AG08396 (cell line): Measurements from ENCODE around the gene OR2AE1.

ENCODE experiments used
- DNase-seq: peaks from one replicate; pipeline ENCODE4 v3.0.0; 2012; ENCODE audit warnings: low spot score, mixed read lengths

Gene OR2AE1

DNA sequence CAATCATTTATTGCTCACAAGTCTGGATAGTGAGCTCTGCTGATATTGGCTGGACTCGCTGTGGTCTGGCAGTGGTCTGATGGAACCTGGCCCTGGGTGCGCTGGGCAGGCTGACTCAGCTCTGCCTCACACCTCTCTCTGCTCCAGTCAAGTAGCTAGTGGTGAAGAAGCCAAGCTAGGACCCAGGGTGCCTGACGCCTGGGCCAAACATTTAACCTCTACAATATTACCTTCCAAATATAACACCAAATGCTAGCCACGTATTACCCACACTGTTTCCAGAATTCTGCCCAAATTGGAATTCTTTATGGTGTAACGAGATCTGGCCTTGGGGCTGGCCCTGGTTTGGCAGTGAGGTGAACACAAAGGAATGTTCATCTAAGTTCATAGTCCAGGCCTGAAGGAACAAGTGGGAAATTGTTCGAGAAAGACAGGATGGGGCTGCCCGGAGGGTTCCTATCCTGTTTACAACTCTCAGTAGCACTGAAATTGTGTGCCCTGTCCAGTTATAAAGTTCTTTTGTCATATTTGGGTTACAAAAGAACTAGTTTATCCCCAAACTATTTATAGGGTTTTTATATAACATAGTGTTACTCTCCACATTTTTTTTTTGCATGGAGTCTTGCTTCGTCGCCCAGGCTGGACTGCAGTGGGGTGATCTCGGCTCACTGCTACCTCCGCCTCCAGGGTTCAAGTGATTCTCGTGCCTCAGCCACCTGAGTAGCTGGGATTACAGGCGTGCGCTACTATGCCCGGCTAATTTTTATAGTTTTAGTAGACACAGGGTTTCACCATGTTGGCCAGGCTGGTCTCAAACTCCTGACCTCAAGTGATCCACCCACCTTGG lies 16.3 kb downstream of the OR2AE1 start:
- DNase-seq = peak; percentile 75

DNA sequence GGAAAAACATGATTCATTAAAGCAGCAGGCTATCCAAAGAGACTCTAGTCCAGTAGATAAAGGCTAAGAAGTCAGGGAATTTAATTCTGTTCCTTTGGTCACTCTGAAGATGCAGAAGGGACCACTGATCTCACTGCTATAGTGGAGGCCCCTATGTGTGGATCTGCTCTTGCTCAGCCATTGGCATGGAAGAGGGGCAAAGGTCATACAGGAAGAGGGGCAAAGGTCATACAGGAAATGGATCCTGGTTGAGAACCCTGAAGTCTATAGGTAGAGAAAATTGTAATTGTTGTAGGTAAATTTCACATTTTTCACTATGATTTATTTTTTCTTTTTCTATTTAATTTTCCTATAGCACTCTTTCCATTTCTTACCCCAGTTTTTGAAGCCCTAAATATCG lies 21.6 kb downstream of the OR2AE1 start:
- no peak for DNase-seq

DNA sequence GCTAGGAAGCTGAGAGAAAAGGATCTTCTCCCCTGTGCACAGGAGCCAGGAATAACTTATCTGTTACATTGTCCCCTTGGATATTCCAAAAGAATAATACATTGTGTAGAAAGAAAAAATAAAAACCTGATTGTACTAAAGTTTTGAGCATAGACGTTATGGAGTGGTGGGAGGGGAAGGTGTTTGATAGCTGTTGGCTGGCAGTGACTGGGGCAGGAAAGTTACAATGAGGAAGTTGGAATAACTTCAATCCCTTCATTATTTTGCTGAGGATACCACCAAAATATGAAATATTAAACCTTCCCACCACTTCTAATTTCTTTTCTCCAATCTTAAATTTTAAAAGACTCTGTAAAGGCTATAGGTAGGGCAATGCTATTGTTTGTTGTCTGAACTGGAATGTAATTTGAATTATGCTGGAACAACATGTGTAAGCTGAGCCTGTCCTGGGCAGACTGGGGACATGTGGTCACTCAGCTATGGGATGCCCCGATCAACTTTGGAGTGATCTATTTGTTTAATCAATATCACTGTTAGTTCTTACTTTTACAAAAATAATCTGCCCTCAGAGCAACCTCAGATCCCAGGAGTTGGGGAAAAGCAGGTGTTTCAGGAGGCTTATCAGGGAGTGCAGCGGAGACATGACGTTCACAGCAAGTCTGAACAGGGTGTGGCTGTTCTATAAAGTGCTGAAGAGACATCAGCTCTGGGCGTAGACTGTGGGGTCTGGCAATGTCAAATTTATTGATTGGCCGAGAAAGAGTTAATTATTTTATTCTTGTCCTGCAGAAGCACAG lies 28.2 kb downstream of the OR2AE1 start:
- no peak for DNase-seq

DNA sequence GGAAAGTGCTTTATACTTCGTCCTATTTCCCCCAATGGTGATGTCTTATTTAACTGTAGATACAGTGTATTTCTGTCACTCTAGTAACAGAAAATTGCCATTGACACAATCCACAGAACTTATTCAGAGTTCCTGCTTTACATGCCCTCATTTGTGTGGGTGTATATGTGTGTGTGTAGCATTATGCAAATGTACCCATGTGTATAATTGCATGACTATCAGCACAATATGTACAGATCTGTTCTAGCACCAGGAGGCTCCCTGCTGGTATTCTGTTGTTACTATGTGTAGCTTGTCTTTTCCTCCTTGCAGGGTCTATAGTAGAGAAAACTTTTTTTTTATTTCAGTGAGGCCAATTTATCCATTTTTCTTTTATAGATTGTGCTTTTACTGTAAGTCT lies 32.5 kb downstream of the OR2AE1 start:
- no peak for DNase-seq

DNA sequence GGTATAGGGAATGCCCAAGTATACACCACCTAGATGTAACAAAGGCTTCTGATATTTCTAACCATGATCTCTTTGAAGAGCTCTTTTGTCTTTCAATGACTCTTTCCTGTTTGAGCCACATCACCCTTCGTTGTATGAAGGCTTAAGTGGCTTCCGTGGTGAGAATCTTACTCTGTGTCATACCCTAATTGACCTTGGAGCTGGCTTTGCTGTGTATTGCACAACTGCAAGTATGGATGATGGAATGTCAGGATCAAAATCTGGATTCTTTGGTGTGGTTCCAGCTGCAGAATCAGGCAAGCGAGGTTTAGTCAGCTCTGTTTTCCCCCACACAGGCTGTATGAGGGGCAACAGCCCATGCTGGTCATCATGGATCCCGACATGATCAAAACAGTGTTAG lies 33.0 kb downstream of the OR2AE1 start:
- DNase-seq = no peak

DNA sequence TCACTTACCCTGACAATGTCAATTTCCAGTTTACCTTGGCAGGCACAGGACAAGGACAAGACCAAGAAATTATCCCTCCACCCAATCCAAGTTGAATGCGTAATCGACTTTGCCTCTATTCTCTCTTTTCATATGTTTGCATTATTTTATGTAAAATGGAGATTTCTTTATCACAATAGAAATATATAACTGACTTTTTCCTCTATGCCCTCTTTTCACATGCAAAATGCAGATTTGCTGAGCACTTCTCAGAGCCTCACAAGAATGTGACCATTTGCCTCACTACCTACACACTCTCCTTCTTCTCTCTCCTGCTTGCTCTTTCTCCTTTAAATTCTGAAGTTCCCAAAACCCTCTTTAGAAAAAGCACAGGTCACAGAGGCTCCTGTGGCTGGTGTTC lies 33.9 kb downstream of the OR2AE1 start:
- DNase-seq = no peak

DNA sequence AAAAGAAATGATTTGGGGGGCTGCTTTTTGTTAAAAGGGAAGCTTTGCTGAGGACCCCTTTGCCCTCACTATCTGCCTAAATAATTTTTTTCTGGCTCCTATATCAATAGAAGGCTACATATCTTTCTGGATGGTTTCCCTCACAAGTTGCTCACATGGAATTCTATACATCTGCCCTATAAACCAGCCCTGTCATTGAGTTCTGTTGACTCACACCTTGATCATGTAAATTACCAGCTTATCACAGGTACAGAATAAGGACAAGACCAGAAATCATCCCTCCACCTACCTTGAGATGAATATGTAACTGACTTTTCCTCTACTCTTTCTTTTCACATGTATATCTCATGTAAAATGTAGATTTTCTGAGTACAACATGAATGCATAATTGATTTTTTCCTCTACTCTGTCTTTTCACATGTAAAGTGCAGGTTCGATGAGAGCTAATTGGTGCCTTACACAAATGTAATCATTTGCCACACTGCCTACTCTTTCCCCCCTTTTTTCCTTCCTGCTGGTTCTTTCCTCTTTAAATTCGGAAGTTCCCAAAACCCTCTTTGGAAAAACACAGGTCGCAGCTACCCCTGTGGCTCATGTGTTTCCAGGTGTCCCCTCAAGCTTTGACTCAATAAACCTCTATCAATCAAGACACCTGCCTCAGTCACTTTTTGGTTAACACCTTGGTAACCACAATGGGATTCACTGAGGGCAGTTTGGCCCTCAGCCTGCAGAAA lies 36.5 kb downstream of the OR2AE1 start:
- DNase-seq = no peak

DNA sequence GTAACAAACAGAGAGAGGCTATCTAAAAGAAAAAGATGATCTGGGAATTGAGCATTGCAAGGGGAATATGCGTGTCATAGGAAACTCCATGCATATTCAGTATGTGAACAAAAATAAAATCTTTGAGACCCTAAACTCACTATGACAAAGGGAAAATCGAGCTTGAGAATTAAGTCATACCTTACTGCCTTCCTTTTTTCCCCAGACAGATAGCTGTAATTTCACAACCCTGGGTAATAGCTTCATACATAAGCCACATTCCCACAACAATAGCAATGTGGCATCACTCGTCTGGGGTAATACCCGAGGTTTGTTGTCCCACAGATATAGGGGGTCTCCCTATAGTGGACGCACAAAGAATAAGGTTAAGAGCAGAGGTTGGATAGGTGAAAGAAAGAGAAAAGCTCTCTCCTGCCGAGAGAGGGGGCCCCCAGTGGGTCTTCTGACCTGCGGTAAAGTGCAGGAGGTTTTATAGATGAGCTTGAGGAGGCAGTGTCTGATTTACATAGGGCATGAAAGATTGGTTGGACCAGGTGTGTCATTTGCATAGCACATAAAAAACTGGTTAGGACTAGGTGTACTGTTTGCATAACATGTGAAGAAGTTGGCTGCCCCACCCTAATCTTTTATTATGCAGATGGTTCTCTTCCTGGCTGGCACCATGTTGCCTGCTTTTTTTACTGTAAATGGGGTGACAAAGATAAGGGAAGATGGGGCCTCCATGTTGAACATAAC lies 37.4 kb downstream of the OR2AE1 start:
- DNase-seq = no peak

DNA sequence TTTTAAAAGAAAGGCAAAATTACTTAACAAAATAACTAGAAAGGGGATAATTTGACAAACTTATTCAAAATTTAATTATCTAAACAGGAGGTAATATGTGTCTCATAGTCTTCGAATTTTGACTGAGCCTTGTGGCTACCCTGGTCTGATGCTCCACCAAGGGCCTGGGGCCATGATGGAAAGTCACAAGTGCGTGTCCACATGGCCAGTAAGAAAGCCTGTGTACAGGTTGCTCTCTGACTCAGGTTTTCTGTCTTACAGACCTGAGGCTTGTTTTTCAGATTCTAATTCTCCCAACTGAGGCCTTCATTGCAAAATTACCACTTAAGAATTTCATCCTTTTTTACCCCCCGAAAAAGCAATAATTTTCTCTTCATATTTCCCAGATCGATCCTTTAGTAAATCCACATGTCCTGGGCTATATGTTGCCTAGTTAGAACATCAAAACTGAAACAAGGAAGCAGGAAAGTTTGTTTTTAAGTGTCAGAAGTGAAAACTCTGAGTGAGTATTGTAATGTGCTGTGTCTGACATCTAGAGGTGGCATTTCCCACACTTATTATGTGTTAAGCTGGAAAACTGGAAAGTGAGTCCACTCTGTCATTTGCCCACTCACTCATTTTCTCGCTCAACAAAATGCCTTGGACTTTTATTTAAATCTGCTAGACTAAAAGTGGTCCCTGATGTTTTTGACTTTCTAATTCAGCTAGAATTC lies 39.0 kb downstream of the OR2AE1 start:
- DNase-seq = no peak

DNA sequence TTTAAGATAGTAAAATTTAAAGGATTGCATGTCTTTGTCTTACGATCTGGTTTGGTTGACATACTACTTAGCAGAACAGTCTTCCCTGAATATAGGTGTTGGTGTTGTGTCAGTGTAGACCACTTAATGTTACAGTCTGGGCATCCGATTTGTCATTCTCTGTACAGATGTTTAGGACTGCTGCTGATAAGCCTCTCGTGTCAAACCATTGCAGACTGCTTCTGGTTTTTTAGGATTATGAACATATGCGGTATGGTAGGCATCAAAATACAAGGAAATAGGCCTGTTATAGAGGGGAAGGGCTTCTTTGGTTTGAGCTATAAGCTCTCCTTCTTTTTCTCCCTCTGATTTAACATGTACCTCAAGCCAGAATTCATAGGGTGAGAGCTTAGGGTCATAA lies 41.6 kb downstream of the OR2AE1 start:
- no peak for DNase-seq

DNA sequence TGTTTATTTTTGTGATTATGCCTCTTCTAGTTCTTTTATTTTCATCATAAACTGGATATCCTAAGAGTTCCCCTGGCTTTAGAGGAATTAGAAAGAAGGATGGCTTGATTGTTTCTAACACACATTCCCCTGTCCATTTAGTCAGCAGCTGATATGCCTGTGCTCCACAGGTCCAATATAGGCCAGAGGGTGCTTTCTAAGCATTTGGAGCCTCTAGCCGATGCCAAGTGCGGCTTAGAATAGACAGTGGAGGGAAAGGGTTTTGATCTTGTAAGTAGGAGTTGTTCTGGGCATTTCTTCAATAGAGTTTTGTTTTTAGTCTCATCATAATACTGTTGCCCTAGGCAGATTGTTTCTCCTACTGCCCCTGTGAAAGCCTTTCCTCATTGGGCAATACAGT lies 42.5 kb downstream of the OR2AE1 start:
- no peak for DNase-seq

DNA sequence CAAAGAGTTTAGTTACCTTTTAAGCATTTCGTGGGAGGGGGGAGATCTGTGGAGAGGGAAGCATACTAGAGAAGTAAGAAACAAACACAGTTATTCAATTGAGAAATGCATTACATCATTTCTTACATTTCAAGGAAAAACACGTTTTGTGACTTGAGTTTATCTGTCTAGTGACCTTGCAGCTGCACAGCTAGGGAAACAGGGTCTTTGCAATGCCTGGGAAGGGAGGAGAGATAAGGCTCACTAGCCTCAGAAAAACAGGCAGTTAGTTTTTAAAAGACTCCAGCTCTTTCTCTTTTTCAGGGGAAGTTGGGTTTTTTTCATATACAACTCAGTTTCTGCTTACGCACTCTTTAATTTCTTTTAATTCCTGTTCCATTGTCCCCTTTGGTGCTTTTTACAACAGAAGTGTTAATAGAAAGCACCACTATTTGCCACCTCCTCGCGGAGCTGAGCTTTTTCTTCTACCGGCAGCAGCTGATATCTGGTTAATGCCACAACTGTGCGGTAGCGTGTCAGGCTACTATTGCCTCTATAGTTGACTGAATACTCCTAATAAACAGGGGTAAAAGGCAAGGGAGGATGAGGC lies 43.5 kb downstream of the OR2AE1 start:
- no peak for DNase-seq

DNA sequence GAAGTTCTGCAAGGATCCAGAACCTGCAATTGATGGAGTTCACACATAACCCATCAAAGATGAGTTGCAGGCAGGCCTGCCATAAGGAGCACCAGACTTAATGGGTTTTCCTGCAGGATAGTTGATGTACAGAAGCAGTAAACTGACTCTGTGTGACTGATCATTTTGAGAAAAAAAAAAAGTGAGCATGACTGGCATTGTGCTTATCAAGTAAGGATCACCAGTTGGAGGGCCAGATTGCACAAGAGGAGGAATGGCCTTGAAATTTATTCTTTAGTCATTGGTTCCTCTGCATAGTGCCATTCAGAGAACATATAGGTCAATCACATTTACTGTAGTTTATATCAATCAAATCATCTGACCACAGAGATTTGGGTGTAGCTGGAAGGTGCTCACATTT lies 45.2 kb downstream of the OR2AE1 start:
- no peak for DNase-seq

DNA sequence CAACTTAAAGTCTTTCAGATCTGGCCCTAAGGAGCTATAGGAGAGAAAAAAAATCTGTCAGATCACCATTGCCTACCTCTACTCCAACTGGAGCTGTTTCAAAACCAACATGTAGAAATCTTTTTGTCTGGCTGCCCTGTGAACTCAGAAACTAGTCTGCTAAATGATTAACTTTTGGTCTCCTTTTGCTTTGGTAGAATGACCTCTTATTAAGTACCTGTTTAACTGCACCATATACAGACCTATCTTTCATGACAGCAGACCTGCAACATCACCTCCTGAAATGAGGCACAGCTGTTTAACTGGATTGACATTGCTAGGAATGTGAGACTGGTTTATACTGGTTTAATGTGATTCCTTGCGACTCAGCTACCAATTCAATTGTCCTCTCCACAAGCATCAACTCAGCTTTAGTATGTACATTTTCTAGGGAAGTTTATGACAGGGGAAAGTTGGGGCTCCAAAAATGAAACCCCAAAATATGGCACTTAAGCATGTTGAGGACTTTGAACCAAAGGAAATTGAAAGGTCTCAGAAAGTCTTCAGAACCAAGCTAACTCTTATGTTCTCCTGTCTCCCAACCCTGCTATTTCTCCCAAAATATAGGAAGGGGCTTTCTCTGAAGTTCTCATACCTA lies 47.2 kb downstream of the OR2AE1 start:
- no peak for DNase-seq

DNA sequence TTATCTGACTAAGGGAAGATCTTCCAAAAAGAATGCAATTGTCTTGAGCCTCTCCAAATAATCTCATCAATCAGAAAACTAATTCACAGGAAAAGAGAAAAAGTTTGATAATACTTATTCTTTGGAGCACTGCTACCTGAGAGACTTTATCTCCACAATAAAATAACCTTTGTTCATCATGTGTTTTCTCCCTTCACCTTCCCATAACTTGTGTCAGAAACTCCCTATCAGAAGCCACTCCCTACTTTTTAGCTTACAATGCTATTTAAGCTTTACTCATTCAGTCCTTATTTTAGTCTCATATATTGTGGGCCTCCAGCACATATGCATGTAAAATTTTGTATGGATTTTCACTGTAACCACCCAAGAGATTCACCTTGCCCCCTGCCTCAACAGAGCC lies 48.0 kb downstream of the OR2AE1 start:
- DNase-seq = no peak

DNA sequence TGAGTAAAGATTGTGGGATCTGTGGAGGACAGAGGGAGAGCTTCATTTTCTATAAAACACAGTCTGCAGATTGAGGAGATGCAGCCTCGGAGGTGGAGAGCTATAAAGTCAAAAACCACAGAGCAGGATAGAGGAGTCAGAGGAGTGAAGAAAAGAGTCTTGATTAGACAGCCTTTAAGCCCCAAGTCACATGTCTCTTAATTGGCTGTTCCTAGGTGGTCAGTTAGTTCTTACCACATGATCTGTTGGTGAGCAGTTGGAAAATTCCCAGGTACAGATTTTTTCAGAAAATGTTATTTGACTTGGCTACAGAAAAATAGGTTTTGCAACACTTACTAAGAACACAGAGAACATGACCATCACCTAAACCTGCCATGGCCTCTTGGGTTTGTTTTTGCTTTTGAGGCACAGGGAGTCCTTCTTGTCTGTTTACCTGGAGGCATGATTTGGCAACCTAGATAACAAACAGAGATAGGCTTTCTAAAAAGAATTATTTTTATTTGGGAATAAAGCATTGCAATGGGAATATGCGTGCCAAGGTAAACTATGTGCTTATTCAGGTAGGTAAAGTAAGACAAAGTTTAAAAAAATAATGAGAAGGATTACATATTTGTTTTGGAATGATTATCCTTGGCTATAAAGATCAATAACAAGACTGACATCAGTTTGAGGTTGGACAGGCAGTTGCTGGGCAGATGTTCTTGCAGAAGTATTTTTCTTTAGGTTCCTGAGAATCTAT lies 49.6 kb downstream of the OR2AE1 start:
- DNase-seq = no peak
